IPS-18a (cell line): ENCODE measurements around the gene RPS21.

Experiments
- H3K27ac ChIP-seq: one replicate; pipeline ENCODE4 v1.5.1; 2013; ENCODE audit warnings: low read length
- H3K27me3 ChIP-seq: one replicate; pipeline ENCODE4 v1.6.1; 2013; ENCODE audit warnings: mild to moderate bottlenecking, low read length; ENCODE audit not compliant: control insufficient read depth, insufficient read depth
- H3K36me3 ChIP-seq: one replicate; pipeline ENCODE4 v1.6.1; 2013; ENCODE audit warnings: low read depth, low read length; ENCODE audit not compliant: control insufficient read depth
- H3K4me1 ChIP-seq: one replicate; pipeline ENCODE4 v1.6.1; 2013; ENCODE audit warnings: low read depth, low read length; ENCODE audit not compliant: control insufficient read depth
- H3K4me3 ChIP-seq: one replicate; pipeline ENCODE4 v1.5.1; 2013; ENCODE audit warnings: low read length
- H3K9ac ChIP-seq: one replicate; pipeline ENCODE4 v1.6.1; 2013; ENCODE audit warnings: mild to moderate bottlenecking, low read length, moderate library complexity
- H3K9me3 ChIP-seq: one replicate; pipeline ENCODE4 v1.6.1; 2013; ENCODE audit warnings: low read depth, low read length; ENCODE audit not compliant: control insufficient read depth

Gene RPS21

DNA sequence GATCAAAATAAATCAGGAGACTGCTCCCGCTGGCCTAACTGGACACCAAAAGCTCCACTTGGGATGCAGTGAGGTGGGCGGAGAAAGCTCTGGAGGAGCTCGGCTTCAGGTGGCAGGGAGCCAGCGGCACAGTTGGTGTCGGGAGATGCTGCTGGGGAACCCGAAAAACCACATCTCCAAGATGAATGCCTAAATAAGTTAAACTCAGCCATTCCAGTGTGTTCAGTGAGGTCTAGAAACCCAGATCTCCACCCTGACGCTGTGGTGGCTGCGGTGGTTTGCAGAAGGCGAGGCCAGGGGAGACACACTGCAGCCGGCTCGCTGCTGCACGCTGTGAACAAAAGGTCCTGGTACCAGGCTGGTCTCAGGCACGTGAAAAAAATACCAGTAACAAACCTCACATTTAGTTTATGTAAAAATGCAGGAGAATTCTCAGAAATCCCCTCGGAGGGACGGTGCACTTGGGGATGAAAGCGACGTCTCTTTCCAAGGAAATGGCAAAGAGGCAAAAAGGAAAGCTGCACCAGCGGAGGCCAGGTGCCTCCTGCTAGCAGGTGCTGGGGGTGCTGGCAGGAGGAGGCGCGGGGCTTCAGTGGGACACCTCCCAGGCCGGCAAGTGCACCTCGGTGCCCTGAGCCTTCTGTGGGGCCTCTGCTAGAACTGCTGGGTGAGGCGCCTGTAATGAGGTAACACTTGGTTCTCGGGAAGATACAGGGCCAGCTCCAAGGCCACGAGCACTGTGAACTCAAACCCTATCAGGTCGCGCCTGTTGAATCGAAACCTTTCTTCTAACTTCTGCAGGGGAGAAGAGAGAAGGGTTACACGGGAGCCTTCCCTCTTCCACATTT is 3.6 kb downstream of the RPS21 start:
- H3K36me3 ChIP-seq: peaks cover 25% of the 10 kb centered on the region
- no peak overlapping the region for H3K27ac ChIP-seq

DNA sequence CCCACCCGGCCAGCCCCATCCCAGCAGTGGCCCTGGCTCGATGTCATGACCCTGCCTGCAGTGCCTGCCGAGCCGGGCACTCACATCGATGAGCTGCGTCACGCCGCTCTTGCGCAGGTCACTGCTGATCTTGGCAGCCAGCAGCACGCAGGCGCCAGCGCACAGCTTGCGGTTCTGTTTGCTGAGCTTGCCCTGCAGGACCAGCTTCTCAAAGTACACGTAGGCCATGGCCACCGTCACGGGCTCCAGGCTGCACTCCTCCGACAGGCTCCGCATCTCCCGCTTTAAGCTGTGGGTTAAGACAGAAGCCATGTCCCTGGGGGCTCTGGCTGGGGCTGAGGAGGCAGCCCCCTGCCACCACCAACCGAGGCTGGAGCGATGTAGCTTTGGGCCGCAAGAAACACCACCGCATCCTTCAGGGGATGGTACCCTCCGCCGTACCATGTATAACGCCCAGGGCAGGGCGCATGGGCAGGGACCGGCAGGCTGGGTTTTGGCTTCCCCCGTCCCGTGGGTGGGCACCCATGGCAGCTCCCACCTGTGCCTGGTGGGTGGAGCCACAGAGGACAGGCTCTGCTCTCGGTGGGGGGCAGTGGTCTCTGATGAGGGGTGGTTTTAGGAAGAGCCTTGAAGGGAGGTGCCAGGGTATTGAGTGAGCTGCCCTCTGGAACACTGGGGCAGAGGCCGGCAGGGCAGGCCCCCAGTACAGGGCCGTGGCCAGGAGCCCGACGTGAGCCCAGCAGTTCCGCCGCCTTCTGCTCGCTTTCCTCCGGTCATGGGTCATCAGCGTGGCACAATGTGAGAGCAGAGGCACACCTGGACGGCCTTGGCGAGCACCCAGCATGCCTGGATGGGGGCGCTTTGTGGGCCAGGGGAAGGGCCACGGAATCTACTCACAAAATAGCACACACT is 4.5 kb downstream of the RPS21 start:
- no peak overlapping the region for H3K4me3 ChIP-seq
- no peak overlapping the region for H3K27ac ChIP-seq
- H3K27me3 ChIP-seq: no peaks in the 10 kb centered on the region
- H3K36me3 ChIP-seq: peaks cover 25% of the 10 kb centered on the region
- no peaks in the 10 kb centered on the region for H3K9me3 ChIP-seq
- H3K9ac ChIP-seq: no peak overlapping the region
- no peaks in the 10 kb centered on the region for H3K4me1 ChIP-seq

More for the DNA sequence above, 3.6 kb downstream of the RPS21 start:
- Histone ChIP-seq H3K27me3 (no peaks in the 10 kb centered on the region), H3K9me3 (no peaks in the 10 kb centered on the region), H3K9ac (no peak overlapping the region), H3K4me3 (no peak overlapping the region), H3K4me1 (no peaks in the 10 kb centered on the region)

DNA sequence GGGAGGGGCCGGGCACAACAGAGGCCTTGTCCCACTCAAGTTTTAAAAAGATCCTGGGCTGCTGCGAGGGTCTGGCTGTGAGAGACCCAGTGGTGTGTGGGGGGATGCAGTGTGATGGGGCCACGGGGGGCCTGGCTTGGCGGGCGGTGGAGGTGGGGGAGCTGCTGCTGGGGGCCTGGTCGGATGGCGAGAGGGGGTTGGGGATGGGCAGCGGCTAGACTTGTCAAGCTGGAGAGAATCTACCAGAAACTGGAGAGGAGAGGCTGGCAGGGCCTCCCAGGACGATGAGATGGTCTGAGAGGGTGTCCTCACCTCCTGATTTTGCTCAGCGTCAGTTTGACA is 5.1 kb downstream of the RPS21 start:
- Histone ChIP-seq H3K27ac (no peak overlapping the region), H3K9me3 (no peaks in the 10 kb centered on the region), H3K27me3 (no peaks in the 10 kb centered on the region), H3K36me3 (peaks cover 25% of the 10 kb centered on the region), H3K4me1 (no peaks in the 10 kb centered on the region), H3K4me3 (no peak overlapping the region), H3K9ac (no peak overlapping the region)

GRCh38 chr20:62392621-62393334 is 5.9 kb downstream of the RPS21 start:
- H3K4me3 ChIP-seq: no peak overlapping the region
- no peak overlapping the region for H3K27ac ChIP-seq
- H3K9ac ChIP-seq: no peak overlapping the region
- no peaks in the 10 kb centered on the region for H3K9me3 ChIP-seq
- no peaks in the 10 kb centered on the region for H3K27me3 ChIP-seq
- no peaks in the 10 kb centered on the region for H3K4me1 ChIP-seq
- peaks cover 25% of the 10 kb centered on the region for H3K36me3 ChIP-seq

GRCh38 chr20:62393335-62393665 is 6.4 kb downstream of the RPS21 start:
- Histone ChIP-seq H3K4me3 (no peak overlapping the region), H3K27ac (no peak overlapping the region), H3K9me3 (no peaks in the 10 kb centered on the region), H3K4me1 (no peaks in the 10 kb centered on the region), H3K9ac (no peak overlapping the region), H3K27me3 (no peaks in the 10 kb centered on the region), H3K36me3 (peaks cover 22% of the 10 kb centered on the region)

GRCh38 chr20:62393830-62394229 is 6.9 kb downstream of the RPS21 start:
- Histone ChIP-seq H3K36me3 (peaks cover 16% of the 10 kb centered on the region), H3K9ac (no peak overlapping the region), H3K4me1 (no peaks in the 10 kb centered on the region), H3K9me3 (no peaks in the 10 kb centered on the region), H3K27ac (no peak overlapping the region), H3K27me3 (no peaks in the 10 kb centered on the region), H3K4me3 (no peak overlapping the region)

DNA sequence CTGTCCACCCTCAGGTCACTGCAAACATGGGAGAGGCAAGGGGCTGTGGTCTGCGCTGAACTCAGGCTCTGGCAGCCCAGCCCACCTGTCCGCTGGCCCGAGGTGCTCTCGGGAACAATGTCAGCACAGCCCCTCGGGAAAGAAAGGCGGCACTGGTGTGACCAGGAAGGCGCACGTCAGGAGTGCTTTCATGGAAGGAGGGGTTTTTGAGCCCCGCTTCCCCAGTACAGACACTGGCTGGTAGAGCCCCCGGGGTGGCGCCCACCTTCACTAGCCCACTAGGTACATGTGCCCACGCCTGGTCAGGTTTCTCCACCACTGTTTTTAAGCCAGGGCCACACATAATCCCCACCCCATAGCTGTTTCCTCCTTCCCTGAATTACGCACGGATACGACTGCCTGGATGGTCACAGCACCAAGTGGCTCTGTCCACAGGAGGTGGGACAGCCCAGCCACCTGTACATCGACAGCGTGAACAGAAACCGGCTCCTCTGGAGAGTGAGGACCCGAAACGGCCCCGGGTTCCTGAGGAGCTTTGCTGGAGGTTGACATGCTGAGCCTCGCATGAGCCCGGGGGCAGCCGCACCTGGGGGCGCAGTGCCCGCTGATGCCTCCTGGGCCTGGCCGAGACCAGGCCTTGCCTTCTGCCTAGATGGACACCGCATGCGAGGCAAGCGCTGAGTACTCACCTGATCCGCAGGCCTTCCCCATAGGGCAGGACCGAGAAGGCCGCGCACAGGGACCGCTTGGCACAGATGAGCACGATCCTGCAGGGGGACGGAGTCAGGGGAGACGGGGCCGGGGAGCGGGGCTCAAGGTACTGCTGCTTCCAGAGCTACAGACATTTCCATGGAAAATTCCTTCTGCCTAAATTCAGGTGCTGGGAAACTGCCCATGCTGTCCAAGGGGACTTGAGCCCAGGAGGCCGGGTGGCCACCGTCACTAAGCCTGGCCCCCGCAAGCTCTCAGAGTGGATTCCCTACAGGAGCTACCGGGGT is 7.6 kb downstream of the RPS21 start:
- Histone ChIP-seq H3K9ac (no peak overlapping the region), H3K4me3 (no peak overlapping the region), H3K27me3 (no peaks in the 10 kb centered on the region), H3K4me1 (no peaks in the 10 kb centered on the region), H3K27ac (no peak overlapping the region), H3K36me3 (peaks cover 9% of the 10 kb centered on the region), H3K9me3 (no peaks in the 10 kb centered on the region)

GRCh38 chr20:62395311-62396242 is 8.7 kb downstream of the RPS21 start:
- Histone ChIP-seq H3K36me3 (peaks cover under 1% of the 10 kb centered on the region), H3K27ac (no peak overlapping the region)

GRCh38 chr20:62396367-62397239 is 9.7 kb downstream of the RPS21 start:
- H3K27me3 ChIP-seq: no peaks in the 10 kb centered on the region
- H3K36me3 ChIP-seq: no peaks in the 10 kb centered on the region
- H3K9ac ChIP-seq: no peak overlapping the region
- H3K9me3 ChIP-seq: no peaks in the 10 kb centered on the region
- no peak overlapping the region for H3K27ac ChIP-seq
- H3K4me3 ChIP-seq: no peak overlapping the region
- no peaks in the 10 kb centered on the region for H3K4me1 ChIP-seq

More at GRCh38 chr20:62395311-62396242, 8.7 kb downstream of the RPS21 start:
- Histone ChIP-seq H3K27me3 (no peaks in the 10 kb centered on the region), H3K4me1 (no peaks in the 10 kb centered on the region), H3K4me3 (no peak overlapping the region), H3K9me3 (no peaks in the 10 kb centered on the region), H3K9ac (no peak overlapping the region)
